ENCODE measurements around the gene YPEL2. TPM values are rescaled to one million over a fixed set of nuclear protein-coding genes. Genes with fewer than 3 reads are reported as not detected.

Gene YPEL2
- total RNA-seq, 2 experiments from 2014 or later: 4.4 to 4.7 TPM

DNA sequence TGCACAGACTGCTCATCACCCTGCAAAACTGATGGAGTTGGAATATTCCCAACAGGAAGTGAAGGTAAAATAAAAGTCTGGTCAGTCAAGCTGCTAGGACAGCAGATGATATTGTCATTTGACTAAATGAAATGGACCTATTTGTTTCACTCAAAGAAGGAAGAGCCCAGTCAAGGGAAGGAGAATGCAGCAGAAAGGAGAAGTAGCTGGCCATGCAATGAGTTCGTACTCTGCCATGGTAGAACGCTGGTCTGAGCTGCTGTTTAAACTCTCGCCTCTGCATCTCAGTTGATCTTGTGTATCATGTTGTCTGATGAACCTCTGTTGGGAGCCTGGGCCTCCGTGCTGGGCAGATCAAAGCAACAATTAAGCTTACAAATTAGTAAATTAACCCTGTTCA, 15.6 kb upstream of the YPEL2 start:
- H3K4me1 Mint-ChIP-seq: no peaks in the 10 kb centered on the region
- H3K4me3 Mint-ChIP-seq: no peak overlapping the region

DNA sequence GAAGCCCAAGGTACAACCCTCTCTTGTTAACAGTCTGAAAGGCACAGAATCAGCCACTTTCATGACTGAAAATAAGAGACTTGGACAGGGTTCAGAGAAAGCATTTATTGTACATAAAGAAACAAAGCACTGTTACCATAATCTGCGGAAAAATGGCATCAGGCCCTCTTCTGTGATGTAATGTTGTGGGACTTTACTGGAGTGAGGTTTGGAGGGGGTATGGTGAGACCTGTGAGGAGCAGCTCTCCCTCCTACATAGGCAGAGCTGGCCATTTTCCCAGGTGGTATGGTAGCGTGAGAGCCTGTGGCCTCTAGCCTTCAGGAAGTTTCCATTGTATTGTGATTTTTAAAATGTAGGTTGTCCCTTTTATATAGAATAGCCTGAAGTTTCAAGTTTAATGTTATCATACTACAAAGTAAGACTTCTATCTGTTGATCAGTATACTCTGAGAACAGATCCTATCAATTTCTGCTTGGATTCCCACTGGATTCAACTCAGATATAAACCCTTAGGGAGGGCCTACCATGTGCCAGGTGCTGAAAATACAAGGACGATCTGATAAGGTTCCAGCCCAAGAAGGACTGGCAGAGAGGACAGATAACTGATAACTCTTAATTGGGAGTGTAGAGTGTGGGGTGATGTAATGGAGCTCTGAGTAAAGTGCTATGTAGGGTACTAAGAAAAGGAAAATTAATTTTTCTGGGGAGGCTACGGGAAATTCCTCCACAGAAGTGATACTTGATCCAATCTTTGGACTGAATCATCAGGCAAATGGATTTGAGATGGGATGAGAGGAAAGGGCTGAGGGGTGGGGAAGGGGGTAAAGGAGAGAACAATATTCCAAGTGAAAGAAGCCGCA, 4.1 kb upstream of the YPEL2 start:
- no peak overlapping the region for H3K4me3 Mint-ChIP-seq
- no peak overlapping the region for H3K27ac Mint-ChIP-seq
- DNase-seq: no peak
- no peaks in the 10 kb centered on the region for H3K27me3 Mint-ChIP-seq
- H3K36me3 Mint-ChIP-seq: no peaks in the 10 kb centered on the region
- no peaks in the 10 kb centered on the region for H3K9me3 Mint-ChIP-seq
- H3K4me1 Mint-ChIP-seq: peaks cover 39% of the 10 kb centered on the region

More for the DNA sequence above, 15.6 kb upstream of the YPEL2 start:
- H3K36me3 Mint-ChIP-seq: no peaks in the 10 kb centered on the region
- no peak overlapping the region for H3K27ac Mint-ChIP-seq
- no peaks in the 10 kb centered on the region for H3K9me3 Mint-ChIP-seq
- DNase-seq: no peak
- no peaks in the 10 kb centered on the region for H3K27me3 Mint-ChIP-seq

DNA sequence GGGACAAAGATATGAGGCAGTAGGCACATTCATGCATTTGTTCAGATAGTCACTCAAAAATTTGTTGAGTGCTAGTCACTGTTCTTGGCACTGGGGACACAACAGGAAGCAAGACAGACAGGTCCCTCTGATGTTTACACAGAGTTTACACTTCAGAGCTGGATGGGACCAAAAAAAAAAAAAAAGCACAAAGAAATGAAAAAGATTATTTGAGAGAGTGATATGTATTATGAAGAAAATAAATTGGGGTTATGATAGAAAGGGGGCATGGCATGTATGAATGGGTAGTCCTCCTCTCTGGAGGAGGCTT, 3.5 kb upstream of the YPEL2 start:
- Mint-ChIP-seq H3K27ac (no peak overlapping the region), H3K9me3 (no peaks in the 10 kb centered on the region), H3K4me3 (no peak overlapping the region), H3K4me1 (peaks cover 42% of the 10 kb centered on the region), H3K27me3 (no peaks in the 10 kb centered on the region), H3K36me3 (no peaks in the 10 kb centered on the region)
- DNase-seq: no peak

- Mint-ChIP-seq H3K27ac (no peak overlapping the region), H3K9me3 (no peaks in the 10 kb centered on the region), H3K27me3 (no peaks in the 10 kb centered on the region), H3K36me3 (no peaks in the 10 kb centered on the region), H3K4me1 (peaks cover 48% of the 10 kb centered on the region), H3K4me3 (no peak overlapping the region)
- no peak for DNase-seq
These were observed 2.9 kb upstream of the YPEL2 start for GRCh38 chr17:59328601-59329000.

GRCh38 chr17:59329176-59330052, 2.0 kb upstream of the YPEL2 start:
- Mint-ChIP-seq H3K36me3 (no peaks in the 10 kb centered on the region), H3K27ac (peak overlapping the region; percentile 43), H3K4me1 (peaks cover 54% of the 10 kb centered on the region), H3K27me3 (no peaks in the 10 kb centered on the region), H3K9me3 (no peaks in the 10 kb centered on the region), H3K4me3 (no peak overlapping the region)
- peak; percentile 38 for DNase-seq

GRCh38 chr17:59330053-59330942, 1.2 kb upstream of the YPEL2 start:
- H3K27ac Mint-ChIP-seq: no peak overlapping the region
- H3K36me3 Mint-ChIP-seq: no peaks in the 10 kb centered on the region
- no peak for DNase-seq

GRCh38 chr17:59331929-59332748, 684 bp downstream of the YPEL2 start:
- Mint-ChIP-seq H3K27me3 (no peaks in the 10 kb centered on the region), H3K4me3 (peak overlapping the region; percentile 87), H3K9me3 (no peaks in the 10 kb centered on the region), H3K36me3 (no peaks in the 10 kb centered on the region), H3K27ac (peak overlapping the region; percentile 79), H3K4me1 (peaks cover 70% of the 10 kb centered on the region)
- peak; percentile 53 for DNase-seq

More at GRCh38 chr17:59330053-59330942, 1.2 kb upstream of the YPEL2 start:
- Mint-ChIP-seq H3K4me3 (no peak overlapping the region), H3K9me3 (no peaks in the 10 kb centered on the region), H3K4me1 (peaks cover 62% of the 10 kb centered on the region), H3K27me3 (no peaks in the 10 kb centered on the region)

DNA sequence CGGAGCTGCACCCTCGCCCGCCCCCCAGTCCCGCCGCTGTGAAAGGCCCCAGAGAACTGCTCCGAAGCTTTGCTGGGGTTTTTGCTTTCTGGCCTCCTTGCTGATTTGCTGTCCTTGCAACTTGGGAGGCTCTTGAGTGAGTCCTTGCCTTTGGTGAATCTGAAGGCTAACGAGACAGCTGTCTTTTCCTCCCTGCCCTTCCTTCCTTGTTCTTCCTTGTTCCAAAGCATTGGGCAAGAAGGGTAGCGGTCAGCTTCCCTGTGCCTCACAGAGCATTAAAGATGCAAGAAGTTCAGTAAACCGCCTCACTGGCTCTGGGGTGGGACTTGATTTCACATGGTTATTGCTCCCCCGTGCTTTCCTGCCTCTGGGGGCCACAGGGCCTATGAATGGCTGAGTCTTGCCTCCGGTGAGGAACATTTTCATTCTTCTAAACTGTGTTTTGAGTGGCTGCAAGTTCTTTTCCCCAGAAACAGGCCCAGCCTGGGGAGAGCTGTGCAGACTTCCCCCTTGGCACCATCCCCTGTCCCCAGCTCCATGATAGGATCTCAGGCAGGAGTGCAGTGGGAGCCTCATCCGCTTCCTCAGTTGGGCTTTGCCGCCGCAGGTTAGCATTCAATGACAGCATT, 1.4 kb downstream of the YPEL2 start:
- Mint-ChIP-seq H3K9me3 (no peaks in the 10 kb centered on the region), H3K27me3 (no peaks in the 10 kb centered on the region), H3K27ac (peak overlapping the region; percentile 79), H3K36me3 (no peaks in the 10 kb centered on the region), H3K4me3 (peak overlapping the region; percentile 87), H3K4me1 (peaks cover 66% of the 10 kb centered on the region)
- peak; percentile 44 for DNase-seq

- no peaks in the 10 kb centered on the region for H3K27me3 Mint-ChIP-seq
- H3K9me3 Mint-ChIP-seq: no peaks in the 10 kb centered on the region
- H3K4me3 Mint-ChIP-seq: peak overlapping the region; percentile 87
- H3K4me1 Mint-ChIP-seq: peaks cover 64% of the 10 kb centered on the region
- H3K36me3 Mint-ChIP-seq: no peaks in the 10 kb centered on the region
- DNase-seq: no peak
- no peak overlapping the region for H3K27ac Mint-ChIP-seq
These were observed 2.4 kb downstream of the YPEL2 start for GRCh38 chr17:59333836-59334235.

DNA sequence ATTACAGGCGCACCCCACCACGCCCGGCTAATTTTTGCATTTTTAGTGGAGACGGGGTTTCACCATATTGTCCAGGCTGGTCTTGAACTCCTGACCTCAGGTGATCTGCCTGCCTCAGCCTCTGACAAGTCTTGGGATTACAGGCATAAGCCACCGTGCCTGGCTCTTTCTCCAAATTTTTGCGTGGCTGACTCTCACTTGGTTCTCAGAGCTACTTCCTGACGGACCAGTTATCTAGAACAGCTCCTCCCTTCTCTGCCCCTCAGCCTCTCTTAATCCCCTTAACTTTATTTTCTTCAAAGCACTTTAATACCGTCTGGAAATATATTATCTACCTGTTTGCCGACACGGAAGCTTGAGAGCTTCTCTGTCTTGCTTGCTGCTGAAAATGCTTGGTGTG, 4.2 kb downstream of the YPEL2 start:
- peaks cover 48% of the 10 kb centered on the region for H3K4me1 Mint-ChIP-seq

GRCh38 chr17:59337741-59338299, 6.4 kb downstream of the YPEL2 start:
- no peaks in the 10 kb centered on the region for H3K36me3 Mint-ChIP-seq
- H3K4me3 Mint-ChIP-seq: no peak overlapping the region
- no peak for DNase-seq
- H3K4me1 Mint-ChIP-seq: peaks cover 60% of the 10 kb centered on the region
- H3K27me3 Mint-ChIP-seq: no peaks in the 10 kb centered on the region
- no peaks in the 10 kb centered on the region for H3K9me3 Mint-ChIP-seq
- no peak overlapping the region for H3K27ac Mint-ChIP-seq

More for the DNA sequence above, 4.2 kb downstream of the YPEL2 start:
- DNase-seq: no peak
- Mint-ChIP-seq H3K9me3 (no peaks in the 10 kb centered on the region), H3K27me3 (no peaks in the 10 kb centered on the region), H3K36me3 (no peaks in the 10 kb centered on the region), H3K4me3 (no peak overlapping the region), H3K27ac (no peak overlapping the region)

GRCh38 chr17:59338498-59338897, 7.0 kb downstream of the YPEL2 start:
- Mint-ChIP-seq H3K36me3 (no peaks in the 10 kb centered on the region), H3K9me3 (no peaks in the 10 kb centered on the region), H3K27ac (no peak overlapping the region), H3K27me3 (no peaks in the 10 kb centered on the region), H3K4me1 (peaks cover 60% of the 10 kb centered on the region), H3K4me3 (no peak overlapping the region)
- no peak for DNase-seq

GRCh38 chr17:59341922-59342321, 10.5 kb downstream of the YPEL2 start:
- no peaks in the 10 kb centered on the region for H3K9me3 Mint-ChIP-seq
- no peak overlapping the region for H3K4me3 Mint-ChIP-seq
- no peaks in the 10 kb centered on the region for H3K27me3 Mint-ChIP-seq
- peaks cover 2% of the 10 kb centered on the region for H3K36me3 Mint-ChIP-seq
- peaks cover 51% of the 10 kb centered on the region for H3K4me1 Mint-ChIP-seq
- H3K27ac Mint-ChIP-seq: no peak overlapping the region
- DNase-seq: no peak

Data from activated naive CD8-positive, alpha-beta T cell treated with anti-CD3 and anti-CD28 coated beads for 36 hours (primary cell).